ENCODE data around the gene KRTAP5-2. TPM values are rescaled to one million over a fixed set of nuclear protein-coding genes. Genes with fewer than 3 reads are reported as not detected.

The KRTAP5-2 gene
- polyA plus RNA-seq, 3 donors: not detected

DNA sequence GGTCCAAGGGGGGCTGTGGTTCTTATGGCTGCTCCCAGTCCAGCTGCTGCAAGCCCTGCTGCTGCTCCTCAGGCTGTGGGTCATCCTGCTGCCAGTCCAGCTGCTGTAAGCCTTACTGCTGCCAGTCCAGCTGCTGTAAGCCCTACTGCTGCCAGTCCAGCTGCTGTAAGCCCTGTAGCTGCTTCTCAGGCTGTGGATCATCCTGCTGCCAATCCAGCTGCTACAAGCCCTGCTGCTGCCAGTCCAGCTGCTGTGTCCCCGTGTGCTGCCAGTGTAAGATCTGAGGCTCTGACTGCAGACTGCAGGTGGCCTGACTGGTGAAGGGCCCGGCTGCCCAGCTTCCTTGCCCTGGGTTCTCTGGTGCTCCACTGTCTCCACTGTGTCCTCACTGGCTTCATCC lies 32.2 kb upstream of the KRTAP5-2 start:
- WGBS (ENCODE audit: insufficient coverage): 78% methylated on average over 2 of the region's 2 CpGs
- Mint-ChIP-seq H3K27ac (no peak overlapping the region), H3K9me3 (no peaks in the 10 kb centered on the region), H3K27me3 (ENCODE audit: low read depth in 3 of 3) (peaks cover 9 to 47% (median 22%) of the 10 kb centered on the region in 3 donors), H3K36me3 (no peaks in the 10 kb centered on the region), H3K4me1 (peaks cover 3% of the 10 kb centered on the region), H3K4me3 (no peak overlapping the region)
- Histone ChIP-seq H2AFZ (ENCODE audit: insufficient read depth, low read depth, low read length, poor library complexity, severe bottlenecking) (no peak overlapping the region), H4K20me1 (ENCODE audit: insufficient read depth, low read length) (no peaks in the 10 kb centered on the region), H3K79me2 (ENCODE audit: insufficient read depth, low read length) (no peaks in the 10 kb centered on the region), H3K9me3 (replicated peaks in 1 of 2; ENCODE audit: control insufficient read depth in 1 of 2, insufficient read depth in 1 of 2, low read length in 2 of 2) (no peaks in the 10 kb centered on the region), H3K4me3 (replicated peaks in 1 of 3; ENCODE audit: low read depth in 2 of 3, low read length in 3 of 3) (no peak overlapping the region), H3K36me3 (replicated peaks in 1 of 2; ENCODE audit: control insufficient read depth in 1 of 2, insufficient read depth in 2 of 2, low read length in 2 of 2) (no peaks in the 10 kb centered on the region), H3K9ac (ENCODE audit: insufficient read depth, low read length, poor library complexity, severe bottlenecking) (no peak overlapping the region), H3K4me2 (replicated peaks; ENCODE audit: extremely low read depth, low read length, poor library complexity, severe bottlenecking) (no peak overlapping the region), H3K27ac (ENCODE audit: low read depth in 1 of 2, low read length in 2 of 2) (no peak overlapping the region), H3K27me3 (ENCODE audit: control insufficient read depth in 2 of 2, insufficient read depth in 2 of 2, low read length in 2 of 2) (peaks cover 0 to 10% of the 10 kb centered on the region in 2 donors), H3K4me1 (ENCODE audit: control insufficient read depth in 1 of 2, insufficient read depth in 2 of 2, low read length in 2 of 2) (no peaks in the 10 kb centered on the region)
- intact Hi-C loops (cut with micrococcal nuclease): no loop called here
- DNase-seq: no peak
- TF ChIP-seq, protein P1, sequence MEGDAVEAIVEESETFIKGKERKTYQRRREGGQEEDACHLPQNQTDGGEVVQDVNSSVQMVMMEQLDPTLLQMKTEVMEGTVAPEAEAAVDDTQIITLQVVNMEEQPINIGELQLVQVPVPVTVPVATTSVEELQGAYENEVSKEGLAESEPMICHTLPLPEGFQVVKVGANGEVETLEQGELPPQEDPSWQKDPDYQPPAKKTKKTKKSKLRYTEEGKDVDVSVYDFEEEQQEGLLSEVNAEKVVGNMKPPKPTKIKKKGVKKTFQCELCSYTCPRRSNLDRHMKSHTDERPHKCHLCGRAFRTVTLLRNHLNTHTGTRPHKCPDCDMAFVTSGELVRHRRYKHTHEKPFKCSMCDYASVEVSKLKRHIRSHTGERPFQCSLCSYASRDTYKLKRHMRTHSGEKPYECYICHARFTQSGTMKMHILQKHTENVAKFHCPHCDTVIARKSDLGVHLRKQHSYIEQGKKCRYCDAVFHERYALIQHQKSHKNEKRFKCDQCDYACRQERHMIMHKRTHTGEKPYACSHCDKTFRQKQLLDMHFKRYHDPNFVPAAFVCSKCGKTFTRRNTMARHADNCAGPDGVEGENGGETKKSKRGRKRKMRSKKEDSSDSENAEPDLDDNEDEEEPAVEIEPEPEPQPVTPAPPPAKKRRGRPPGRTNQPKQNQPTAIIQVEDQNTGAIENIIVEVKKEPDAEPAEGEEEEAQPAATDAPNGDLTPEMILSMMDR (IDR thresholded peaks at IDR 0.05): no peak

- H2AFZ ChIP-seq (ENCODE audit: insufficient read depth, low read depth, low read length, poor library complexity, severe bottlenecking): no peak within 1 kb of the TSS
Measured at GRCh38 chr11:1629326-1630185, 31.5 kb upstream of the KRTAP5-2 start, which contains the start of gene KRTAP5-5. Gene KRTAP5-5 (plus strand): TSS chr11:1629775. CDS start chr11:1629841, 66 bp downstream.

More at GRCh38 chr11:1629326-1630185, 31.5 kb upstream of the KRTAP5-2 start, which contains the start of gene KRTAP5-5:
- peaks cover 0 to 10% of the 10 kb centered on the region in 2 donors for H3K27me3 ChIP-seq (ENCODE audit: control insufficient read depth in 2 of 2, insufficient read depth in 2 of 2, low read length in 2 of 2)
- no peak for DNase-seq
- Mint-ChIP-seq H3K9me3 (no peaks in the 10 kb centered on the region), H3K4me1 (peaks cover 3% of the 10 kb centered on the region), H3K4me3 (peak within 1 kb of the TSS in 1 of 2 donors; percentile 37), H3K36me3 (no peaks in the 10 kb centered on the region), H3K27me3 (ENCODE audit: low read depth in 3 of 3) (peaks cover 10 to 47% (median 17%) of the 10 kb centered on the region in 3 donors), H3K27ac (peak within 1 kb of the TSS in 1 of 7 donors; percentile 39)
- TF ChIP-seq, protein P1 (IDR thresholded peaks at IDR 0.05): no peak
- H3K79me2 ChIP-seq (ENCODE audit: insufficient read depth, low read length): no peaks in the 10 kb centered on the region
- no peak within 1 kb of the TSS for H3K4me2 ChIP-seq (replicated peaks; ENCODE audit: extremely low read depth, low read length, poor library complexity, severe bottlenecking)
- H3K9me3 ChIP-seq (replicated peaks in 1 of 2; ENCODE audit: control insufficient read depth in 1 of 2, insufficient read depth in 1 of 2, low read length in 2 of 2): no peaks in the 10 kb centered on the region
- no peak within 1 kb of the TSS for H3K27ac ChIP-seq (ENCODE audit: low read depth in 1 of 2, low read length in 2 of 2)
- 61% methylated on average over 18 of the region's 26 CpGs for WGBS (ENCODE audit: insufficient coverage)
- intact Hi-C loops (cut with micrococcal nuclease): loop anchor here in 1 of 2 donors (1.0 kb wide), 1 partner anchor 8 kb away; no protein-coding TSS in a partner anchor
- no peaks in the 10 kb centered on the region for H4K20me1 ChIP-seq (ENCODE audit: insufficient read depth, low read length)
- H3K4me1 ChIP-seq (ENCODE audit: control insufficient read depth in 1 of 2, insufficient read depth in 2 of 2, low read length in 2 of 2): no peaks in the 10 kb centered on the region
- H3K36me3 ChIP-seq (replicated peaks in 1 of 2; ENCODE audit: control insufficient read depth in 1 of 2, insufficient read depth in 2 of 2, low read length in 2 of 2): no peaks in the 10 kb centered on the region
- H3K4me3 ChIP-seq (replicated peaks in 1 of 3; ENCODE audit: low read depth in 2 of 3, low read length in 3 of 3): no peak within 1 kb of the TSS
- H3K9ac ChIP-seq (ENCODE audit: insufficient read depth, low read length, poor library complexity, severe bottlenecking): no peak within 1 kb of the TSS

All from CD14-positive monocyte (primary cell).